HUDEP-2 (cell line): ENCODE results near the gene GUCA2A.
"Not testable (repeated sequence)": the region's sequence is repeated elsewhere in the genome, so short reads cannot be mapped to it uniquely, and the experiment has no call there.

Experiments
- DNase-seq, 76 experiments: peaks; one replicate each; lab custom pipeline; 2025; ENCODE audit not compliant: unreplicated experiment in 76 of 76; lab: John Stamatoyannopoulos, UW

GUCA2A gene, protein sequence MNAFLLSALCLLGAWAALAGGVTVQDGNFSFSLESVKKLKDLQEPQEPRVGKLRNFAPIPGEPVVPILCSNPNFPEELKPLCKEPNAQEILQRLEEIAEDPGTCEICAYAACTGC

DNA sequence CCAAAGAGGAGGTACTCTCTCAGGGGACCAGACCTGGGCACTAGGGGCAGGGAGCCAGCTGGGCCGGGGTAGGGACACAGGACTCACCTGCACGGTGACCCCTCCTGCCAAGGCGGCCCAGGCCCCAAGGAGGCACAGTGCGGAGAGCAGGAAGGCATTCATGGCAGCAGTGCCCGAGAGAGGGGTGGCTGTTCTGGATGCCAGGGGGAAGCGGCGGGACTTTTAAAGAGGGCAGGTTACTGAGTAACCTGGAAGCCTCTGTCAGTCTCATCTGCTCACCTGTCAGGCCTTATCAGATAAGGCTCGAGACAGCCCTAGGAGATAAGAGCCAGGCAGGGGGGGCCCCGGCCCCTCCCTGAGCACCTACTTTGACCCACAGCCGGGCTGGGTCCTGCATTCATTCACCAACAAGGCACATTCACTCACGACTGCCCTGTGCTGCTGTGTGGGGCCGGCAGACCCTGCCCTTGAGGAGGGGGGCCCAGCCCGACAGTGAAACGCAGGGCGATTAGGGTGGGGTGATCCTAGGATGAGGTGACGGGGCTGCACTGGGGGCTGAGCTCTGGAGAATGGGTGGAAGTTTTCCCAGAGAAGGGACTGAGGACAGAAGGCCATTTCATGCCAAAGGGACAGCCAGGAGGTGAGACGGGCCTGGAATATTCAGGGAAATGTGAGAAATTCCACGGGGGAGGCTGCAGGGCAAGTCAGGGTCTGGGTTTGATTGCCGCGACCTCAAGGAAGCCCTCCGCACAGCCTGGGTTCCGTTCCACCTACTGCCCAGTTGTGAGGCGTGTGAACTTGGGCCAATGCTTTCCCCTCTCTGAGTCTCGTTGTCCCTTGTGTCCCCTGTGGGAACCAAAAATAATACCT lies at the start of gene GUCA2A:
GUCA2A (minus strand) TSS at position 195 of the 870 bp plus-strand sequence; CDS start at position 162, 33 bp downstream.
- DNase-seq = no peak

DNA sequence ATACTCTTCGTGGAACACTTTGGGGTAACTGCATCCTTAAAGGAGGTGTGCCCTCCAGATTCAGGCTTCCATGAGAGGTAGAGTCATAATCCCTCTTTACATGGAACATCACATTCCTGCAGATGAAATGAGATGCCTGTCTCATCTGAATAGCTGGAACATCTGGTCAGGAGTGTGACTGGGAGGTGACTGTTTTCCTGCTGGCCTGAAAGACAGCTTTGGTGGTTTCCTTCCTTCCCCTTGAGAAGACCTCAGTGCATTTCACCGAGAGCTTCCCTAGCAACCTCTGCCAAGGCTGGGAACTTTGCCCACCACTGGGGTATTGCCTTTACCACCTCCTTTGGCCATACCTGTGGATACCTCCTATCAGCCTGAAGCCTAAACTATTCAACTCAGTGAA lies 46.7 kb upstream of the GUCA2A start:
- peak in 1 of 76 experiments; percentile 11 for DNase-seq

DNA sequence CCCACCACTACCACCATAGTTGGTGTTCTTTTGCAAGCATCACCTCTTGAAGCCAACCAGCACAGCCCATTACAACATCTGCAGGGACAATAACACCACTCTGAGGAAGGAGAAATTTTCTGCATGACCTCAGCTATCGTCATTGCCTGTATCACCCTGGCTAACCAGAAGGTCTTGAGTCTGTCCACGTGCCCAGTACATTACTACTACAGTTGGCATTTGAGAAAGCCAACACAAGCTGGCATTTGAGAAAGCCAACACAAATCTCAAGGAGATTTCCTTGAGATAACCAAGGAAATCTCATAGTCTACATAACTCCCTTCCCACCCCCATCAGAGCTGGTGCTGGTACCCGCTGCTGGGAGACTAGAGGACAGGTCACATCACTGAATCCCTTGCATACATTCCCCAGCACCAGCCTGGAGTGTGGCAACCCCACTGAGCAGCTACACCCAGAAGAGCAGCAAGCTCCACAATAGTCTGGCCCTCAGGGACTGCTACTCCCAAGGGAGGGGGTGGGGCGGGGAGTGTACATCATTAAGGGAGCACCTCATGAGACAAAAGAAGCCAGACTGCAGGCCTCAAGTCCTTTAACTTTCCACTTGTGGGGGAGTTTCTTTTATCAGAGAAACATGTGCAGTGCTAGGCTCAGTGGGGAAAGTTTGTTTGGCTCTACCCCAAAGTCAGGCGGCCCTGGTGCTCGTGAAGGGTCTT lies 46.0 kb upstream of the GUCA2A start:
- DNase-seq = peak in 12 of 76 experiments; percentile 3 to 60 (median 16)

DNA sequence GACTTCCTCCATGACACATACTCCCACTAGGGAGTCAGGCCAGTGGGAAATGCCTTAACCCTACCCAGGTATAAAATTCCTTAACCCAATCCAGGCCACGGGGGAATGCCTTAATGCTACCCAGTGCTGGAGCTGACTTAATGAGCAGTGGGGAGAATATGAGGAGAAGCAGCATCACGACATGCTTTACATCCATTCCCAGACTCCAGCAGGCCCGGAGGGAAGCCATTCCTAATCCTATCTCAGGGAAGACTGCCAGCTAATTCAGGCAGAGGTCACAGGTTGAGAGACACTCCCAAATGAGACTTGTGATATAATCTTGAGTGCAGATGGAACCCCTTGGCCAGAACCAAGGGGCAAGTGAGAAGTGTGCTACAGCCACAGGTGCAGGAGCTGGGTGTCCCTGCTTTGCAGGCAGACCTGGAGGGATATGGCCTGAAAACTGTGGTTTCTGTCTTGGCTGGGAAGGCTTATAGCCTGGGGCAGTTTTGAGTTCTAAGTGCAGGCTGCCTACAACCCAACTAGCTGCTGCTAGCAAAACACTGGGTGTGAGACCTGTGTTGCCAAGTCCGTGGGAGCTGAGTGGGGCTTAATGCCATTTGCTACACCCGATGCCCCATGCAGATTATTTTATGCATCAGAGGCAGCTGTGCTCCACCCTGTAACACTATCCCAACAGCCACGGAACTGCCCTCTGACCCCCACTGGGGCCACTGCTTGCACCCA lies 45.1 kb upstream of the GUCA2A start:
- no peak for DNase-seq

DNA sequence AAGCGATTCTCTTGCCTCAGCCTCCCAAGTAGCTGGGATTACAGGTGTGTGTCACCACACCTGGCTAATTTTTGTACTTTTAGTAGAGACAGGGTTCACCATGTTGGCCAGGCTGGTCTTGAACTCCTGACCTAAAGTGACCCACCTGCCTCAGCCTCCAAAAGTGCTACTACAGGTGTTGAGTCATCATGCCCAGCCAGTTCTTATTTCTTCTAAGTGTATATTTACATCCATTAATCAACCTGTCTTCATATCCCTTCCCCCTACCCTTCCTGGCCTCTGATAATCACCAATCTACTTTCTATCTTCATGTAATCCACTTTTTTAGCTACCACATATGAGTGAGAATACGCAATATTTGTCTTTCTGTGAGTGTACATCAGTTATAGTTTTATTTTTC lies 42.4 kb upstream of the GUCA2A start:
- not testable (repeated sequence) for DNase-seq

DNA sequence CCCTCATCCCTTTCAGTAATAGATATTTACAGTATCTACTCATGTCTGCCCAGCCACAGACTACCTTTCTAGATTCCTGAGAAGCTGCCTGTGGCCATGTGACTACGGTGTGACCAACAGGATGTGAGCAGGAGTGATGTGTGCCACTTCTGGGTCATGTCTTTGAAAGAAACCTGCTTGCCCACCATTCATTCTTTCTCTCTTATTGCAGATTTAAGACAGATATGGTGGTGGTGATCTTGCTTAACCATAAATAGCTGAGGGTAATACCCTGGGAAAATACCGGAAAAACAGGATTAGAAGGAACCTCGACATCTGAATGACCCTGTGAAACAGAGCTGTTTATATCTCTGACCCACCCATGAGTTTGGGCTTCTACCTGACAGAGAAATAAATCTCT lies 41.6 kb upstream of the GUCA2A start:
- no peak for DNase-seq

DNA sequence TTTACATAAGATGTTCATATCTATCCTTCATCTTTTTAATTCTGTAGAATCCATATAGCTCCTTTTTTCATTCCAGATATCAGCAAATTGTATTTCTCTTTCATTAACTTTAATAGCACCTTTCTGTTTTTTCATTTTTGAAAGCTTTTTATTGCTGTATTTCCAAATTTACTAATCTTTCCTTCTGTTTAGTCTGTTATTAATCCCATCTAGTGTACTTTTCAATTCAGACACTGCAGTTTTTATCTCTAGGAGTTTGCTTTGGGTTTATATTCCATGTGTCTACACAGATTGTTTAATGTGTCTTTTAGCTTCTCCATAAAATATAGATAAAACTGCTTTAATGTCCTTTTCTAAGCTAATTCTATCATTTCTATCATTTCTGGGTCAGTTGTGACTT lies 37.4 kb upstream of the GUCA2A start:
- no peak for DNase-seq

DNA sequence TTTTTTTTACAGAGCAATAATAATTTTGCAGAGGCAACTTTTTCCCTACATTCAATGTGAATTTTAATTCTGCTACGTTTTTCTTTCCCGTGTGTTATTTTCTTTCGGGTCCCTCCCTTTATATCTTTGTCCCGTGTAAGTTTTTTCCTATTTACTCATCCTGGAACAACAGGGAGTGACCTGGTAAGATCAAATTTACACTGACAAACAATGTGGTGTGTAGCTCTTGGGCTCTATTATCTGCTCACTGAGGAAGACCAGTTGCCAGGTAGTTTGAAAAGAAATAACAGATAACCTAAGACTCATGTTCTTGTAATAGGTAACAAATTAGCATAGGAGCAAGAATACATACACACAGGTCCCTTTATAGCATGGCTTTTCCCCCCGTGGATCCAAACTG lies 33.7 kb upstream of the GUCA2A start:
- no peak for DNase-seq

DNA sequence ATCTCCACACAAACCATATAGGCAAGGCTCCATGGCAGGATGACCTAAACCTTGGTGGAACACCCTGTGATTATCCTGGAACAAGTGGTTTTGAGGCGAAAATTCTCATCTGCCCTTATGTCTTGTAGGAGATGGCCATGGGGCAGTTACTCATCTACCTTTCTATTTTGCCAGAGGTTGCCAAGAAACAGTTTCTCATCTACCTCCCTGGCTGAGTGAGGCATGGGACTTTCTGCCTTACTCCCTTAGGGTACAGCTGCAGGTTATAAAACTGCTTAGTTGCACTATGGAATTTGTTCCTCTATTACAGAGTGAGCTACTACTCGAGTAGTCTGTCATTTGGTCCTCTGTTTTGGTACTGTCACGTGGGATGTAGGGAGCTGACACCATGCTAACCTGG lies 31.3 kb upstream of the GUCA2A start:
- DNase-seq = no peak

DNA sequence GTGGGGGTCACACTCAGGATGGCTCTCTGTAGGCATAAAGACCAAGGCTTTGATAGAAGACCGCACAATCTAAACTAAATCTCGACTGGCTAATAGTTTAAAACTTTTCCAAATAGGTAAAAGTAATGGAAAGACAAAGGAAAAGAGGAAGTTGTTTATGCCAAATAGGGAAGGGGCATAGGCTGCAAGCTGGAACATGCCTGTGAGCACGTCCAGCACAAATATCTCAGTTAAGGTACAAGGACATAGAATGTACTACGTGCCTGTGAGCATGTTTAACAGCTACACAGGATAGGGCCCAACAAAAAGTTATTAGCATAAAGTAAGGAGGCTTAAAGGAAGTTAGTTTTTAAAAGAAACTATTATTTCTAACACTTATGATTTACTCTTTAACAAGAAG lies 27.6 kb upstream of the GUCA2A start:
- DNase-seq = no peak

DNA sequence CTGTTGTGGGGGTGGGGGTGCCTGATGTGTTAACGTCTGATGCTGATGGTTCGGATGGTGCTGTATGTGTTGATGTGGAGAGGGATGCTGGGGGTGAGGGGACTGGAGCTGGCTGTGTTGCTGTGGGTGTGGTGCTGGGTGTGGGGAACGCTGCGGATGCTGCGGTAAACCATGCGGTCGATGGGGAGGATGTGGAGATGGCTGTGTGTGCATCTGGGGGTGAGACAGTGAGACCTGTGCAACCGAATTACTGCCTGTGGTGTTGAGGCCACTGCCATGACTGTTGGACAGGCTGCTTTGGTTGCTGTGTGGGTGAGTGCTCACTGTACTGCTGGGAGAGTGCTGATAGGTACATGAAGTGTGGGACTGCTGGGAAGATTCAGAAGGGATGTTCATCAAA lies 26.8 kb upstream of the GUCA2A start:
- no peak for DNase-seq

DNA sequence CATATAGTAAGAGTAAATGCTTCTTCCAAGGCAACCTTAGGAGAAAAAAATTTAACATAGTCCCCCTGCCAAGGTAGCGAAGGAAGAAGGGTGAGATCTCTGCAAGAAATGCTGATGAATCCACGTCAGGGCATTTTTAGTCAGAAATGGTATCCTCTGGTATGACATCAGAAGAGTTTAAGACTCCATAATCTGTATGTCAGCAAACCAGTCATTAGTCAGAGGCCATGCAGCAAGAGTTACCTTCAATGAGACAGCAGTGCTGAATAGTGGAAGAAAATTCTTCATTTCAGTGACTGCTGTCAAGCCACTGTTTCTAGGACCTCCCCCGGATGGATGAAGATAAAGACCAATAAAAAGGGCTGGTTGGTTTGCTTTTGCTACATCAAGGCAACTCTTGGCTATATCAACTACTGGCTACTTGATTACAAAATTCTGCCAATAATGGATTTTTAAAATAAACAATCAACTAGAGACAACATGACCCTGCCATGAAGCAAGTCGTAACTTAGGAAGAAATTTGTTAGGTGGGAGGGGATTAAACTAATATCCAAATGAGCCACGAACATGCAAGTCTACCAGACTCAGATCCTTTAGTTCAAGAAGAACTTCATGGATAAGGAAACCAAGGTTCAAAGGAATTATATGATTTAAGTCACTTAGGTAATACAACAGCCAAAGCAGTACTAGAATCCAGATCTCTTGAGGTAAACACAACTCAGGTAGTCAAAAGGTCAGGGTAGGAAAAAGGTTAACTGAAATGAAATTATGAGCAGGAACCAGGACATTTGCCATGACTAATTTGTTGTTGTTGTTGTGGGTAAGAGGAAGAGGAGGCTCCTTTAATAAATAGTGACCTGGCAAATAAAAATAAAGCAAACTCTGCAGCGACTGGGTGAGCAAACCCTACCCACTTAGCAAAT lies 25.6 kb upstream of the GUCA2A start:
- DNase-seq = no peak

DNA sequence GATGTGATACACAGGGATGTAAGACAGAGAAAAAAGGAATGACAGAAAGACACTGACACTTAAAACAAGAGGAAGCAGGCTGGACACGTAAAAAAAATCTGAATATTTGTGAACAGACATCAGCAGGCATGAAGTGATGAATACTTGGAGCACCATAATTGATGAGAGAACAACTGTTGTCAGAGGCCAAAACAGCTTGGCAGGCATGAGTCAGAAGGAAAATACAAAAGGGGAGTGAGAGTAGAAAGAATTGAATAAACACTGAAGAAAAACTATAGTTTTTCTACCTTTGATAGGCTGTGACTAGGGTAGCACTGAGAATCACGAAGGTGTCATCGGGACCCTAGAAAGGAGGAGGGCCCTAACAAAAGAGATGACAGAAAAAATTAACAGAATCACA lies 21.6 kb upstream of the GUCA2A start:
- no peak for DNase-seq

DNA sequence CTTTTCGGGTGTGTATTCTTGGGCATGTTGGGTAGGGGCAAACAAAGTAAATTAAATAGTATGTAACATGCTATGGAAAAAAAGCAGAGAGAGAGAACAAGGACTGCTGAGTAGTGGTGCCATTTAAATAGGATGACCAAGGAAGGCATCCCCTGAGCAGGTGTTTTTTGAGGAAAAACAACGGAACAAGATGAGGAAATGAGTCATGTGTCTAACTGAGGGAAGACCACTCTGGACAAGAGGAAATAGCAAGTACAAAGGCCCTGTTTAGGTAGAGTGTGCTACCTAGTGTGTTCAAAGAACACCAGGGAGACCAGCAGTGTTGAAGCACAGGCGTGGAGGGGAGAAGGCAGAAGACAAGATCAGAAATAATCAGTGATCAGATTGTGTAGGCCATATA lies 20.1 kb upstream of the GUCA2A start:
- no peak for DNase-seq

DNA sequence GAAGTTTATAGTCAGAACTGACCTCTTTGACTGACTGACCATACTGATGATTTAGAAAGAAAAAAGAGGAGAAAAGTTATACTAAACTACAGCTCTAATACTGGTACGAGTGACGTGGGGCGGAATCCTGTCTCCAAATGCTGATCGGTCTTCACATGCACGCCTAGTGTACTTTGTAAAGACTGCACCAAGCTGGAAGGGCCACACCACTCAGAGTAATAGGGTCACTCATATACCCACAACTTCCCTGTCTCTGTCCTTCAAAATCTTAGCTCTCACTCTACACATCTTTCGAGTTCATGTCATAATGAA lies 19.4 kb upstream of the GUCA2A start:
- no peak for DNase-seq

DNA sequence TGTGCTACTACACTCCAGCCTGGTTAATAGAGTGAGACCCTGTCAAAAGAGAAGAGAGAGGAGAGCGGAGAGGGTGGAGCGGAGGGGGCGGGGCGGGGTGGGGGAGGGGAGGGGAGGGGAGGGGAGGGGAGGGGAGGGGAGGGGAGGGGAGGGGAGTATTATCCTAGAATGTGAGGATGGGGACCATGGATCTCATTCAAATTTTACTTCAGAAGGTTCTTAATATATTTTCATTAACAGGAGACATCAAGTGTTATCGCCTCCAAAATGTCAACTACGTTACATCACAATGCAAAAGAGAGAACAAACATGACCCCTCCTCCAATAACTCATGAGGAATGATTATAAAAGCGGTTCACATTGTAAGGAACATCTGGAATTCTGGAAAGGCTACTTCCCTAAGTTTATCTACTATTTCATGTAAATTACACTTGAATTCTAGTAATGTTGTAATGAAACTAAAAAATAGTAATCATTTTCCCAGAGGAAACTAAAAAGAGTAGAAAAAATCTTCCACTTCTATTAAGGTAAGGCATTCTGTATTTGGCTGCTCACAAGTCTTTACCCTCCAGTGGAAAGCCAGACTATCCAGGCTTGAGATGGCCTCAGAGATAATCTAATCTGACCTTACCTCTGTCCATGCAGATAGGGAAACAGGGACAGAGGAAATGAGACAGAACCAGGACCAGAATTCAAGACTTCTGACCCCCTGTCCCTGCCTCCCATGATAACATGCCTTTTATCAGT lies 18.8 kb upstream of the GUCA2A start:
- DNase-seq = no peak

DNA sequence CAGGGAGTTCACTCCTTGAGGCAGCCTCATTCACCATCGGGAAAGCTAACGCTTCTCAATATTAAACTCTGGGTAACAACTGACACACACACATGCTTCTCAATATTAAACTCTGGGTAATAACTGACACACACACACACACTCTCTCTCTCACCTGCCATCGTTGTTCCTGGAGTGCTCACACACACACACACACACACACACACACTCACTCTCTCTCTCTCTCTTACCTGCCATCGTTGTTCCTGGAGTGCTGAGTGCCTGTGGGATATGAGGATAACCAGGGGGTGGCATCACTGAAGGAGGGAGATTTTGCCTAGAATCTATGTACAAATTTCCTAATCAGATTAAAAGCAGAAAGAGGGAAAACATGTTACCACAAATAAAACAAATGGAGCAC lies 17.1 kb upstream of the GUCA2A start:
- DNase-seq = no peak

DNA sequence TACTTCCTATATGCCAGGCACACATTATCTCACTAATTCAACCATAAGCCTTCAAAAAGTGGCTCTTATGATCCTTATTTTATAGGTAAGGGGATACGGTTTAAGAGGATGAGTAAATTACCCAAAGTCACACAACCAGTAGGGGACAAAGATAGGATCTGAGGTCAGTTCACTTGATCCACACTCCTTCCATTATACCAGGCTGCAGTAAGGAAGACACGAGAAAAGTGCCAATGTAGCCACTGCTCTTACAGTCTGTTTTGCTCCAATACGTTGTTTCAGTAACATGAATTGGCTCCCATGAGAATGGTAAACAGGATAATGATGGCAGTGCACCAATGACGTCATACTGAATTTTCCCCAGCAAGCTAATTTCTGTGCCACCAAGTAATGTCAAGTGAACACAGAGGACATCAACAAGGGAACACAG lies 15.4 kb upstream of the GUCA2A start:
- DNase-seq = no peak

DNA sequence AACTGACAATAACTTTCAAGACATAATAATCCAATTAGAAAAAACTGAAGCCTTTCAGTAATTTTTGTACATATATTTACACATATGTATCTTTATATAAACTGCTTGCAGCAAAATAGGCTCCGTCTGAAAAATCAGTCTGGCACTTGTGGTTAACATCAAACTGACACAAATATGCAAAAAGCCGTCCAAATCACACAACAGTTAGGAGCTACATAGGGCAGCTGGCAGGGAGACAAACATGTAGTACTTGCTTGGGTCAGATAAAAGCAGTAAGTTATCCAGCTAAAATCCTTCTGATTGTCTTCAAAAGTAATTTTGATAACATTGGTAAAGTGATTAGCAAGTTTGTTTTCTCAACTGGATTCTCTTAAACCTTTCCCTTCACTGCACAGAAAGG lies 14.7 kb upstream of the GUCA2A start:
- no peak for DNase-seq

DNA sequence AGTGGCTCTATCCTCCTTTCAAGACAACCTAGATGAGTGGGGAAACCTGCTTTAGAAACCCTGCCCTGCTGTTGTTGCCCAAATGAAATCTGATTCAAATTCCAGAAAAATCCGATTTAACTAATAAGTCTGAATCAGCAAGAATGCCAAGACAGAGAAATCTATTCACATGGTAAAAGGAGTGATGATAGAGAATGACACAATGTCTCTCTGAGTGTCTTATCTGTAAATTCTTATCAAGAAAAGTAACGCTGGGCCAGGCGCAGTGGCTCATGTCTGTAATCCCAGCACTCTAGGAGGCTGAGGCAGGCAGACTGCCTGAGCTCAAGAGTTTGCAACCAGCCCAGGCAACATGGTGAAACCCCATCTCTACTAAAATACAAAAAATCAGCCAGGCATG lies 13.7 kb upstream of the GUCA2A start:
- peak in 14 of 76 experiments; percentile 2 to 35 (median 14) for DNase-seq
